ENCODE results near the gene SMYD1.
A peak's percentile ranks its signal among the peaks of the same experiment; 100 is the strongest.

Gene SMYD1

DNA sequence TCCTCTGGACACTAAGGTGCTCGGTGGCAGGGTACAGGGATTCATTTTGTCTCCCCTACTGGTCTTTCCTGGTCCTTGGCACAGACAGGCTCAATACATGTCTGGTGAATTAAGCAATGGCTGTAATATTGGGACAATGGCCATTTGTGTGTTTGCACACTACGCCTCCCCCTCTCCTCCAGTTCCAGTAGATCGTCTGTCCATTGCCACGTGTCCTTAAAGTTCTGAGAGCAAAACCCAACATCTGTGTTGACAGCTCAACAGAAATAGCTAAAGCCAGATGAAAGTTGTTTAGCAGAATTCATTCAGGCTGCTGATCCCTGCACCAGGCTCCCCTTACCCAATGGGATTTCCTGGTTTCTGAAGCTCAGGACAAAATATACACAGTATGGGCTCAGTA, 69.2 kb downstream of the SMYD1 start:
- Histone ChIP-seq H3K36me3 (ENCODE audit: control insufficient read depth, insufficient read depth, low read length, severe bottlenecking) (no peaks in the 10 kb centered on the region), H3K4me1 (ENCODE audit: control insufficient read depth, insufficient read depth, low read length) (no peaks in the 10 kb centered on the region), H3K9ac (ENCODE audit: low read length) (no peak overlapping the region), H3K9me3 (ENCODE audit: control insufficient read depth, low read length) (peaks cover 5% of the 10 kb centered on the region), H3K27me3 (replicated peaks; ENCODE audit: control insufficient read depth, insufficient read depth, low read length) (peaks cover 8% of the 10 kb centered on the region), H3K4me3 (ENCODE audit: low read length) (no peak overlapping the region)
- no peak for DNase-seq (ENCODE audit: low read depth)

DNA sequence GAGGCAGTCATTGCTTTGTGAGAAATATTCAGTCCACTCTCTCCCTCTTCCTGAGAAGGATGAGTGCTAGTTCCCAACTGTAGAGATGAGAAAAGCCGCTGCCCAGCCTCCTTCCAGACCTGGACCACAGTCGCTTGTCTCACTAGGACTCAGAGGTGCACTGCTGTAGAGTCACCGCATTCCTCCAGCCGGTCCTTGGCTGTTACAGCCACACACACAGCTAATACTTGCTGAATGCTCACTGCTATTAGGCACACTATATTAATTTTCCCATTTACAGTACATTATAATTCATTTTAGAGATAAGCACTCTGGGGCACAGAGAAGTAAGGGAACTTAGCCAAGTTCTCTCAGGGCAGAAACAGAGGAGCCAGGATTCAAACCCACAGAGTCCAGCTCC, 70.2 kb downstream of the SMYD1 start:
- peaks cover 10% of the 10 kb centered on the region for H3K9me3 ChIP-seq (ENCODE audit: control insufficient read depth, low read length)
- no peaks in the 10 kb centered on the region for H3K36me3 ChIP-seq (ENCODE audit: control insufficient read depth, insufficient read depth, low read length, severe bottlenecking)
- no peak overlapping the region for H3K4me3 ChIP-seq (ENCODE audit: low read length)
- H3K4me1 ChIP-seq (ENCODE audit: control insufficient read depth, insufficient read depth, low read length), result no peaks in the 10 kb centered on the region
- peaks cover 7% of the 10 kb centered on the region for H3K27me3 ChIP-seq (replicated peaks; ENCODE audit: control insufficient read depth, insufficient read depth, low read length)
- no peak for DNase-seq (ENCODE audit: low read depth)
- H3K9ac ChIP-seq (ENCODE audit: low read length), result no peak overlapping the region

DNA sequence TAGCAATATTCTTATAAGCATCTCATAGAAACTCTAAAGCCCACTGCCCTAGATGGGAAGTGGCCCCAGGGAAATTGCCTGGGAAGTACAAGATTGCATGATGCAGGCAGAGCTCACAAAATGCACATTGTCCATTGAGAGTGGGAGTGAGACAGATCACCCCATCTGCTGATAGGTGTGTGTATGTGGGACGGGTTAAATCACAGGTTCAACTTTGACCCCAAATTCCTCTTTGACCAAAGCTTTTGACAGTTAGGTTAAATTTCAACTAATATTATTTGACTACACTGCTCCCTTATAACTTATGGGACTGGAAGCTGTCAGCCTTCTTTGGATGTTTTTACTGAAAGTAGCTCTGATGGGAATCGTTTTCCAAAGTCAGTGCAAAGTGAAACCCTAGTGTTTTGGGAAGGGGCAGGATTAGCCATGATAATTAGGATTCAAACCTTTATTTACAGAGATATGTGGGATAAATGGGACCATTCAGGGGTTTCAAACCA, 71.6 kb downstream of the SMYD1 start:
- peaks cover 3% of the 10 kb centered on the region for H3K27me3 ChIP-seq (replicated peaks; ENCODE audit: control insufficient read depth, insufficient read depth, low read length)

DNA sequence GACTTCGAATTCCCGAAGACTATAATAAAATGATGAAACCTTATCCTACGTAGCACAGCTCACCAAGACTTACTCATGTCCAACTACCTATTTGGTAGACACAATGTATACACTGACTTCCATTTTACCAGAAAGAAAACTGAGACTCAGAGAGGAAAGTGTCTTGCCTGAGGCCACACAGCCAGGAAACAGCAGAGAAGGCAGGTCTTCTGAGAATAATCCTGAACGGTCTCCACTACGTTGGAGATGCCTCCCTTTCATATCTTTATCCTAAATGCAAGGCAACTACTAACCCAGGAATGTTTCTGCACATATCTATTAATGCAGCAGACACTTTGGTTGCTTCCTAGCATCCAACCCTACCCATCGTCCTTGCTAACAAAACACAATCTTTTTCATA, 72.2 kb downstream of the SMYD1 start:
- Histone ChIP-seq H3K27me3 (replicated peaks; ENCODE audit: control insufficient read depth, insufficient read depth, low read length) (peaks cover 3% of the 10 kb centered on the region), H3K9ac (ENCODE audit: low read length) (no peak overlapping the region)

More for the DNA sequence above, 71.6 kb downstream of the SMYD1 start:
- Histone ChIP-seq H3K4me3 (ENCODE audit: low read length) (no peak overlapping the region), H3K9me3 (ENCODE audit: control insufficient read depth, low read length) (peaks cover 10% of the 10 kb centered on the region), H3K4me1 (ENCODE audit: control insufficient read depth, insufficient read depth, low read length) (no peaks in the 10 kb centered on the region), H3K9ac (ENCODE audit: low read length) (no peak overlapping the region), H3K36me3 (ENCODE audit: control insufficient read depth, insufficient read depth, low read length, severe bottlenecking) (no peaks in the 10 kb centered on the region)
- no peak for DNase-seq (ENCODE audit: low read depth)

DNA sequence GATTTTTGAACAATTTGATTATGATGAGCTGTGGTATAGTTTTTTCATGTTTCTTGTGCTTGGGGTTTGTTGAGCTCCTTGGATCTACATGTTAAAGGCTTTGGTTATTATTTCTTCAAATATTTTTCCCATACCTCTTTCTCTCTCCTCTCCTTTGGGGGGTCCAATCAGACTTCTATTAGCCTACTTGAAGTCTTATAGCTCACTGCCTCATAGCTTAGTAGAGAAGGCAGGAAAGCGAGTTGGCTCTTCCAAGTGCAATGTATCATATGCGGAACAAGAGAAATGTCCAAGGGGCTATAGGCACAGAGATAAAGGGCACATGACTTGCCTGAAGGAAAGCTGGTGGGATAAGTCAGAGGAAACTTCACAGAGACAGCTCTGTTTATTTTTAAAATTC, 74.3 kb downstream of the SMYD1 start:
- no peak overlapping the region for H3K4me3 ChIP-seq (ENCODE audit: low read length)
- H3K36me3 ChIP-seq (ENCODE audit: control insufficient read depth, insufficient read depth, low read length, severe bottlenecking), result no peaks in the 10 kb centered on the region
- H3K9me3 ChIP-seq (ENCODE audit: control insufficient read depth, low read length), result peaks cover 10% of the 10 kb centered on the region
- peaks cover 8% of the 10 kb centered on the region for H3K27me3 ChIP-seq (replicated peaks; ENCODE audit: control insufficient read depth, insufficient read depth, low read length)
- H3K4me1 ChIP-seq (ENCODE audit: control insufficient read depth, insufficient read depth, low read length), result no peaks in the 10 kb centered on the region
- no peak for DNase-seq (ENCODE audit: low read depth)
- no peak overlapping the region for H3K9ac ChIP-seq (ENCODE audit: low read length)

More for the DNA sequence above, 72.2 kb downstream of the SMYD1 start:
- no peak for DNase-seq (ENCODE audit: low read depth)
- Histone ChIP-seq H3K9me3 (ENCODE audit: control insufficient read depth, low read length) (peaks cover 10% of the 10 kb centered on the region), H3K36me3 (ENCODE audit: control insufficient read depth, insufficient read depth, low read length, severe bottlenecking) (no peaks in the 10 kb centered on the region), H3K4me3 (ENCODE audit: low read length) (no peak overlapping the region), H3K4me1 (ENCODE audit: control insufficient read depth, insufficient read depth, low read length) (no peaks in the 10 kb centered on the region)

DNA sequence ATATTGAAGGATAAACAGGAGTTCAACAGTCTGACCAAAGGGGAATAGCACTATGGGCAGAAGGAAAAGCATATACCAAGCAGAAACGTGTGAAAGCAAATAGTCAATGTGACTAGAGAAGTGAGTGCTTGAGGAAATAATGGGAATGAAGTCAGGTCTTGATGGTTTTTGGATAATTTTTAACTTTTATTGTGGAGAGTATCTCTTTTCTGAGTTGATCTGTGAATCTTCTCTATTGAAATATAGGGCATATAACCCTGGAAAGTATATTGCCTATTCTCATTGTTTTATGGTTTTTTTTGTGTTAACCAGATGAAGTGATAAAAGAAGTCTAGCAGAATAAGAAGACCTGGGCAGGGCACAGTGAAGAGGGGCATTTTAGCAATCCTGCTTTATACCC, 76.6 kb downstream of the SMYD1 start:
- H3K4me1 ChIP-seq (ENCODE audit: control insufficient read depth, insufficient read depth, low read length), result no peaks in the 10 kb centered on the region
- no peak overlapping the region for H3K9ac ChIP-seq (ENCODE audit: low read length)
- peaks cover 22% of the 10 kb centered on the region for H3K9me3 ChIP-seq (ENCODE audit: control insufficient read depth, low read length)
- peaks cover 8% of the 10 kb centered on the region for H3K27me3 ChIP-seq (replicated peaks; ENCODE audit: control insufficient read depth, insufficient read depth, low read length)
- H3K36me3 ChIP-seq (ENCODE audit: control insufficient read depth, insufficient read depth, low read length, severe bottlenecking), result no peaks in the 10 kb centered on the region
- DNase-seq (ENCODE audit: low read depth), result no peak
- H3K4me3 ChIP-seq (ENCODE audit: low read length), result no peak overlapping the region

DNA sequence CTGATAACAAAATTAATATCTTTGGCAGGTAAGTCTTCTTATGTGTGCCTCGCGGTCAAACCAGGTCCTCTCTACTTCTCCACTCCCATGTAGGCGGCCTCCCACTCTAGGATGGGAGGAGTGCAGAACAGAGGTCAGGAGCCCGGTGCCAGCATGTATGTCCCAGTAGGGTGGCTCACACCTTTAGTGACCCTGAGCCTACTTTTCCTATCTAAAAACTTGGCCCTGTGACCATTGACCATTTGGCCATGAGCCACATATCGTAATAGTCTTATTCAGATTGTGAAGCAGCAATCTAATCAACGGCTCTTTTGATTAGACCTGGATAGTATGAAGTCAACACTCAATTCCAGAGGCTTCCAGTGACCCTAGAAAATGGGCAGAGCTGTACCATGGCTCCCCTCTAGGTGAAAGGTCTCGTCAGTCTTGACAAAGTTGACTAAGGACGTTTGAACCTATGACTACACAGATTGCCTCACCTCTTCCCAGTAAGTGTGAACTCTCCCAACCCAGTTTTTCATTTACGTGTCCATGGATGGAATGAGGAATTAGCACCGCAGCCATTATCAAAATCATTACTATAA, 77.4 kb downstream of the SMYD1 start:
- no peaks in the 10 kb centered on the region for H3K4me1 ChIP-seq (ENCODE audit: control insufficient read depth, insufficient read depth, low read length)
- H3K9me3 ChIP-seq (ENCODE audit: control insufficient read depth, low read length), result peaks cover 27% of the 10 kb centered on the region
- DNase-seq (ENCODE audit: low read depth), result no peak
- H3K36me3 ChIP-seq (ENCODE audit: control insufficient read depth, insufficient read depth, low read length, severe bottlenecking), result no peaks in the 10 kb centered on the region
- H3K9ac ChIP-seq (ENCODE audit: low read length), result no peak overlapping the region
- H3K27me3 ChIP-seq (replicated peaks; ENCODE audit: control insufficient read depth, insufficient read depth, low read length), result peaks cover 8% of the 10 kb centered on the region
- H3K4me3 ChIP-seq (ENCODE audit: low read length), result no peak overlapping the region

DNA sequence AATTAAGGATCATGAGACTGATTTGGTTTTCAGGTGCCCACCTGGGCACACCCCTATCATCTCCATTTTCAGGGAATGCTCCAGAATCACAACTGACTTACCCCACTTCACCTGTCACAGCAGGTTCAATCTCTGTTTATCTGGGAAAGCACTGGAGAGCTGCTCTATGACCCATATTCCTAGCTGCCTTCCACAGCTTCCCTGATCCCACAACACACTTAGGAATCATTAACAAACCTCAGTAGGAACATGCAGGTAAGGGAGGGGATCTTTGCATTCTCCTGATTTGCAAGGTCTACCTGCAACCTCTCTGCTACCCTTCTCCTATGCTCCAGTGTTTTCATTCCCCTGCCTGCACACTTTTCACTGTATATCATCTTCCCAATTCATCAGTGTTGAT, 79.0 kb downstream of the SMYD1 start:
- H3K36me3 ChIP-seq (ENCODE audit: control insufficient read depth, insufficient read depth, low read length, severe bottlenecking), result no peaks in the 10 kb centered on the region
- H3K9ac ChIP-seq (ENCODE audit: low read length), result no peak overlapping the region
- peaks cover 8% of the 10 kb centered on the region for H3K27me3 ChIP-seq (replicated peaks; ENCODE audit: control insufficient read depth, insufficient read depth, low read length)
- no peaks in the 10 kb centered on the region for H3K4me1 ChIP-seq (ENCODE audit: control insufficient read depth, insufficient read depth, low read length)
- H3K4me3 ChIP-seq (ENCODE audit: low read length), result no peak overlapping the region
- peaks cover 24% of the 10 kb centered on the region for H3K9me3 ChIP-seq (ENCODE audit: control insufficient read depth, low read length)
- no peak for DNase-seq (ENCODE audit: low read depth)

DNA sequence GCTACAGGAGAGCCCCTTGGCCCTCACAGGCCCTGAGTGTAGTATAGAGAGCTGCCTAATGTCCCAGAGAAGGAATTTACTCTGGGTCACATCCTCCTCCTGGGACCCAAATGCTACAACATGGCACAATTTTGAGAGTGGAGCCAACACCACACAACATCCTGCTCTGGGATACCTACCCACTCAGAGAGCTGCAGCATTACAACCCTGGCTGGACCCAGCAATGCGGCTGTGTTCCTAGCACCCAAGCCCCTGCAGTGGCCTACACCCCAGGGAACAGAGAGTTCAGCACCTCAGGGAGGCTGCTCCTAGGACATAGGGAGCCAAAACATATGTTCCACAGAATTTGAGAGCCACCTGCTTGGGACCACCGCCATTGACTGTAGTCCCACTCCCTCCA, 79.5 kb downstream of the SMYD1 start:
- DNase-seq (ENCODE audit: low read depth), result no peak
- H3K36me3 ChIP-seq (ENCODE audit: control insufficient read depth, insufficient read depth, low read length, severe bottlenecking), result no peaks in the 10 kb centered on the region
- peaks cover 20% of the 10 kb centered on the region for H3K9me3 ChIP-seq (ENCODE audit: control insufficient read depth, low read length)
- H3K4me3 ChIP-seq (ENCODE audit: low read length), result no peak overlapping the region
- peaks cover 8% of the 10 kb centered on the region for H3K27me3 ChIP-seq (replicated peaks; ENCODE audit: control insufficient read depth, insufficient read depth, low read length)
- H3K9ac ChIP-seq (ENCODE audit: low read length), result no peak overlapping the region
- H3K4me1 ChIP-seq (ENCODE audit: control insufficient read depth, insufficient read depth, low read length), result no peaks in the 10 kb centered on the region

DNA sequence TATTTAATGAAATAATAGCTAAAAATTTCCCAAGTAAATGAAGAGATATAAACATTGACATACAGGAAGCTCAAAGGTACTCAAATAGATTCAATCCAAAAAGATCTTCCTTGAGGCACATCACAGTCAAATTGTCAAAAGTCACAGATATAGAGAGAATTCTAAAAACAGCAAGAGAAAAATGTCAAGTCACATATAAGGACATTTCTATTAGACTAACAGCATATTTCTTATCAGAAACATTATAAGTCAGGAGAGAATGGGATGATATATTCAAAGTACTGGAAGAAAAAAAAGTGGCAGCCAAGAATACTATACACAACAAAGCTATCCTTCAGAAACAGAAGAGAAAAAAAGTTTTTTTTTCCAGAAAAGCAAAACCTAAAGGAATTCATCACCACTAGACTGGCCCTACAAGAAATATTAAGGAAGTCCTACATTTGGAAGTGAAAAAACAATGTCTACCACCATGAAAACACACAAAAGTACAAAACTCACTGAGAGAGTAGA, 81.4 kb downstream of the SMYD1 start:
- peaks cover 30% of the 10 kb centered on the region for H3K9me3 ChIP-seq (ENCODE audit: control insufficient read depth, low read length)
- DNase-seq (ENCODE audit: low read depth), result no peak
- no peak overlapping the region for H3K9ac ChIP-seq (ENCODE audit: low read length)
- H3K36me3 ChIP-seq (ENCODE audit: control insufficient read depth, insufficient read depth, low read length, severe bottlenecking), result no peaks in the 10 kb centered on the region
- peaks cover 8% of the 10 kb centered on the region for H3K27me3 ChIP-seq (replicated peaks; ENCODE audit: control insufficient read depth, insufficient read depth, low read length)
- no peaks in the 10 kb centered on the region for H3K4me1 ChIP-seq (ENCODE audit: control insufficient read depth, insufficient read depth, low read length)
- no peak overlapping the region for H3K4me3 ChIP-seq (ENCODE audit: low read length)

DNA sequence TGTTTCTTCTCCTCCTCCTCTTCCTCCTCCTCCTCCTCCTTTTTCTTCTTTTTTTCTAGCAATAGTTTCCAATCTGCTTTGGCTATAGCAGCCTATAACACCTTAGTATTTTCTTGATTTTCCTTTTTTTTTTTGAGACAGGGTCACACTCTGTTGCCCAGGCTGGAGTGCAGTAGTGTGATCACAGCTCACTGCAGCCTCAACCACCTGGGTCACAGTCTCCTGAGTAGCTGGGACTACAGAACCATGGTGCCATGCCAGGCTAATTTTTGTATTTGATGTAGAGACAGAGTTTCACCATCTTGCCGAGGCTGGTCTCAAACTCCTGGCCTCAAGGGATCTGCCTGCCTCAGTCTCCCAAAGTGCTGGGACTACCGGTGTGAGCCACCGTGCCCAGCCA, 91.9 kb downstream of the SMYD1 start:
- Histone ChIP-seq H3K4me3 (ENCODE audit: low read length) (no peak overlapping the region), H3K4me1 (ENCODE audit: control insufficient read depth, insufficient read depth, low read length) (no peaks in the 10 kb centered on the region), H3K9ac (ENCODE audit: low read length) (no peak overlapping the region), H3K9me3 (ENCODE audit: control insufficient read depth, low read length) (no peaks in the 10 kb centered on the region), H3K36me3 (ENCODE audit: control insufficient read depth, insufficient read depth, low read length, severe bottlenecking) (no peaks in the 10 kb centered on the region), H3K27me3 (replicated peaks; ENCODE audit: control insufficient read depth, insufficient read depth, low read length) (peaks cover 5% of the 10 kb centered on the region)
- no peak for DNase-seq (ENCODE audit: low read depth)

DNA sequence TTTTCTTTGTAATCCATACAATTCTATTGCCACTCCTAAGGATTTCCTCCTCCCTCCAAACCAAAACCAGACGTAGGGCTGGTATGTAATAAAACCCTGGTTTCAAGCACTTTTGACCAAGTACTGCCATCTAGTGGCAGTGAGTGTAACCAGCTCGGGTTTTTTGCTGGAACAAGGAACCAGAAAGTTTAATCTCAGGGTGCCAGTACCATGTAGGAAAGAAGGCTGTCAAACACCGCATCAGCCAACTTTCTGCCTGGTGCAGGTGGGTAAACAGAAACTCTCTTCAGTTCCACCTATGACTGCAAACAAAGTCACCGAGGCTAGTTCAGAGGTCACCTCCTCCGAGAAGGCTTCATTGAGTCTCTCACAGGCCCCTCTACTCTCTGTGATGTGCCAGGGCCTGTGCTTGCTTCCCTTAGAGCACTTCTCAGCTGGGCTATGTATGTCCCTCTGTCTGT, 92.4 kb downstream of the SMYD1 start:
- Histone ChIP-seq H3K9me3 (ENCODE audit: control insufficient read depth, low read length) (no peaks in the 10 kb centered on the region), H3K27me3 (replicated peaks; ENCODE audit: control insufficient read depth, insufficient read depth, low read length) (peaks cover 5% of the 10 kb centered on the region), H3K4me3 (ENCODE audit: low read length) (no peak overlapping the region), H3K9ac (ENCODE audit: low read length) (no peak overlapping the region), H3K36me3 (ENCODE audit: control insufficient read depth, insufficient read depth, low read length, severe bottlenecking) (no peaks in the 10 kb centered on the region), H3K4me1 (ENCODE audit: control insufficient read depth, insufficient read depth, low read length) (peaks cover under 1% of the 10 kb centered on the region)
- DNase-seq (ENCODE audit: low read depth), result peak; percentile 93

Data from adipocyte (in vitro differentiated cells).